A673 (cell line): ENCODE measurements around the gene LYPD4. TPM values are rescaled to one million over a fixed set of nuclear protein-coding genes. Genes with fewer than 3 reads are reported as not detected.

Source experiments
- BruUV-seq: library from RNA; stranded (reverse); fragments of 400-500 nt; replicated peaks from 2 replicates; lab custom pipeline; 2021; lab: Mats Ljungman, UMichigan
- CTCF ChIA-PET: fragments of 300-600 bp; sonication (Branson Sonifier 250); formaldehyde crosslinking; loops from one replicate; lab custom pipeline; 2022; ENCODE audit warnings: antibody characterized with exemption; lab: Charles Lee
- POLR2A ChIA-PET: fragments of 300-600 bp; sonication (Branson Sonifier 250); formaldehyde crosslinking; loops from one replicate; lab custom pipeline; 2022; ENCODE audit warnings: antibody characterized with exemption; ENCODE audit not compliant: low non-redundant PET; lab: Charles Lee
- DNase-seq: peaks from one replicate; pipeline ENCODE4 v3.0.0-alpha.2; 2015; ENCODE audit warnings: low spot score
- H3K27ac ChIP-seq: fragments of 200-600 bp; sonication (generic); 2 replicates; pipeline ENCODE4 v1.5.1; 2016; ENCODE audit warnings: mixed run types, low read depth, mild to moderate bottlenecking, mixed read lengths, antibody characterized with exemption, low read length; ENCODE audit not compliant: poor library complexity, severe bottlenecking
- H3K27me3 ChIP-seq: fragments of 200-600 bp; sonication (generic); replicated peaks from 2 replicates; pipeline ENCODE4 v1.6.1; 2017; ENCODE audit warnings: mixed run types, low read depth, mild to moderate bottlenecking, mixed read lengths, antibody characterized with exemption, low read length; ENCODE audit not compliant: insufficient read depth, poor library complexity
- H3K36me3 ChIP-seq: fragments of 200-600 bp; sonication (generic); 2 replicates; pipeline ENCODE4 v1.6.1; 2016; ENCODE audit warnings: mixed run types, mild to moderate bottlenecking, mixed read lengths, antibody characterized with exemption, low read length; ENCODE audit not compliant: insufficient read depth, poor library complexity, severe bottlenecking
- H3K4me1 ChIP-seq: fragments of 200-600 bp; sonication (generic); 2 replicates; pipeline ENCODE4 v1.6.1; 2017; ENCODE audit warnings: mixed run types, mild to moderate bottlenecking, mixed read lengths, antibody characterized with exemption, low read length; ENCODE audit not compliant: insufficient read depth, poor library complexity, severe bottlenecking
- H3K4me3 ChIP-seq: fragments of 200-600 bp; sonication (generic); 2 replicates; pipeline ENCODE4 v1.5.1; 2016; ENCODE audit warnings: low read depth, mixed run types, mild to moderate bottlenecking, mixed read lengths, low read length; ENCODE audit not compliant: poor library complexity, severe bottlenecking
- H3K9me3 ChIP-seq: fragments of 200-600 bp; sonication (generic); 2 replicates; pipeline ENCODE4 v1.6.1; 2016; ENCODE audit warnings: mixed run types, low read depth, mild to moderate bottlenecking, mixed read lengths, antibody characterized with exemption, low read length; ENCODE audit not compliant: poor library complexity, severe bottlenecking
- EZH2 ChIP-seq: fragments of 200-600 bp; sonication (generic); IDR thresholded peaks from 2 replicates; pipeline ENCODE4 v1.6.1; 2017; ENCODE audit warnings: borderline replicate concordance, low read depth, mild to moderate bottlenecking, mixed read lengths, antibody characterized with exemption, low read length; ENCODE audit not compliant: poor library complexity, severe bottlenecking
- intact Hi-C: fragments of 100-400 bp; cut with micrococcal nuclease; formaldehyde crosslinking; loops from one replicate; pipeline ENCODE4 v1.10.0; 2022; ENCODE audit not compliant: unreplicated experiment
- total RNA-seq: library from RNA; stranded (reverse); gene quantifications from 2 replicates; pipeline ENCODE4 v1.2.3, GENCODE V29; 2021
- TF ChIP-seq, protein P1 (sequence below): fragments of 300-800, 200-600 bp; sonication (generic); conservative IDR thresholded peaks from 2 replicates; pipeline ENCODE4 v1.5.1; 2017; ENCODE audit warnings: low read depth, mild to moderate bottlenecking, antibody characterized with exemption, low read length, moderate library complexity, mixed read lengths

The LYPD4 gene
- total RNA-seq, 1 experiment from 2014 or later: not detected

DNA sequence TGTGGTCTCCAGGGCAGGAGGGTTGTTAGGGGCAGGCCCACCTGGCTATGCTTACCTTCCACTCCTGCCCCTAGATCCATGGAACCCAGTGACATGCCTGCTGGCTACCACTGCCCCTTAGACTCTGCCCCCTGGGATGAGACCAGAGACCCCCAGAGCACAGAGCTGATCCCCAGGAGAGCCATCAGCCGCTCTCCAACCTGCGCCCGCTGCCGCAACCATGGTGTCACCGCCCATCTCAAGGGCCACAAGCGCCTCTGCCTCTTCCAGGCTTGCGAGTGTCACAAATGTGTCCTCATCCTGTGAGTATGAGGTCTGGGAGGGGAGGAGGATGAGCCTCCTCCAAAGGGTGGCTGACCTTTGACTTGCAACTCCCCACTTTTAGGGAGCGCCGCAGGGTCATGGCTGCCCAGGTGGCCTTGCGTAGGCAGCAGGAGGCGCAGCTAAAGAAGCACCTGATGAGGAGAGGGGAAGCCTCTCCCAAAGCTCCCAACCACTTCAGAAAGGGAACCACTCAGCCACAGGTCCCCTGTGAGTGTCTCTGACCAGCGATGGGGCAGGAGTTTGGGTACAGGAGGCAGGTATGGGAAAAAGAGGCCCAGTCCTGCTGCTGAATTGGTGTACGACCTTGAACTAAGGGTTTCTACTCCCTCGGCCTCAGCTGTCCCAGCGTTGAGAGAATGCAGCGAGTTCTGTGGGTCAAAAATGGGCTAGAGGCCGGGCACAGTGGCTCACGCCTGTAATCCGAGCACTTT, 3.0 kb upstream of the LYPD4 start:
- Histone ChIP-seq H3K27me3 (peaks cover 8% of the 10 kb centered on the region), H3K36me3 (no peaks in the 10 kb centered on the region), H3K4me1 (no peaks in the 10 kb centered on the region), H3K9me3 (no peaks in the 10 kb centered on the region), H3K4me3 (no peak overlapping the region), H3K27ac (no peak overlapping the region)
- intact Hi-C loops: no loop called here
- ChIA-PET POLR2A (no interaction called here), CTCF (interaction anchor here (0.6 kb wide), 1 partner anchor 12 kb away, joined by 3 read pairs; no protein-coding TSS in a partner anchor)
- TF ChIP-seq EZH2: no peak
- TF ChIP-seq, protein P1, sequence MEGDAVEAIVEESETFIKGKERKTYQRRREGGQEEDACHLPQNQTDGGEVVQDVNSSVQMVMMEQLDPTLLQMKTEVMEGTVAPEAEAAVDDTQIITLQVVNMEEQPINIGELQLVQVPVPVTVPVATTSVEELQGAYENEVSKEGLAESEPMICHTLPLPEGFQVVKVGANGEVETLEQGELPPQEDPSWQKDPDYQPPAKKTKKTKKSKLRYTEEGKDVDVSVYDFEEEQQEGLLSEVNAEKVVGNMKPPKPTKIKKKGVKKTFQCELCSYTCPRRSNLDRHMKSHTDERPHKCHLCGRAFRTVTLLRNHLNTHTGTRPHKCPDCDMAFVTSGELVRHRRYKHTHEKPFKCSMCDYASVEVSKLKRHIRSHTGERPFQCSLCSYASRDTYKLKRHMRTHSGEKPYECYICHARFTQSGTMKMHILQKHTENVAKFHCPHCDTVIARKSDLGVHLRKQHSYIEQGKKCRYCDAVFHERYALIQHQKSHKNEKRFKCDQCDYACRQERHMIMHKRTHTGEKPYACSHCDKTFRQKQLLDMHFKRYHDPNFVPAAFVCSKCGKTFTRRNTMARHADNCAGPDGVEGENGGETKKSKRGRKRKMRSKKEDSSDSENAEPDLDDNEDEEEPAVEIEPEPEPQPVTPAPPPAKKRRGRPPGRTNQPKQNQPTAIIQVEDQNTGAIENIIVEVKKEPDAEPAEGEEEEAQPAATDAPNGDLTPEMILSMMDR: no peak
- no peak for DNase-seq
- BruUV-seq: no TSS peak

DNA sequence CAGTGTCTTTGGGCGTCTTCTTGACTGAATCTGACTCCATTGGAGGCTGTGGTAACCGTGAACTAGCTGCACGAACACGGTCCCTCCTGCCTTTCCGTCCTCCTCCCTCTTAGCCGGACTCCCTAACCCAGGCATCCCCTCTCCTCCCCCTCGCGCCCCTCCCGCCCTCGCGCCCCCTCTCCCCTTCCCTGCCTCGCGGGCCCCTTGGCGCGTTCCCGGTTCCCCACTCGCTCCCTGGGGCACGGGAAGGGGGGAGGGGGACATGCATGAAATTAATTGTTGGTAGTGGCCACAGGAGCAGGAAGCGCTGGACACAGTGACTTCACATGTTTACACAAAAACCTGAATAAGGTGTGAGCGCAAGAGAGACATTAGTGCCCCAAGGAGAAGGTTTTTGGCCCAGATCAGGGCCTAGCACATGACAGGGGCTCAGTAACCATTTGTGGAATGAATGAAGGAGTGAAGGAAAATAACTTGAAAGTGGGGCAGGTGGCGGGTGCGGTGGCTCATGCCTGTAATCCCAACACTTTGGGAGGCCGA, 638 bp upstream of the LYPD4 start:
- intact Hi-C loops: no loop called here
- H3K9me3 ChIP-seq: no peaks in the 10 kb centered on the region
- ChIA-PET POLR2A (no interaction called here), CTCF (interaction anchor here (0.8 kb wide), 1 partner anchor 112 kb away, joined by 3 read pairs; no protein-coding TSS in a partner anchor)
- TF ChIP-seq EZH2: no peak
- TF ChIP-seq, protein P1: no peak
- DNase-seq: no peak
- no peak overlapping the region for H3K27ac ChIP-seq
- H3K4me1 ChIP-seq: no peaks in the 10 kb centered on the region
- H3K27me3 ChIP-seq: no peaks in the 10 kb centered on the region
- no peaks in the 10 kb centered on the region for H3K36me3 ChIP-seq
- H3K4me3 ChIP-seq: no peak overlapping the region
- no TSS peak for BruUV-seq

DNA sequence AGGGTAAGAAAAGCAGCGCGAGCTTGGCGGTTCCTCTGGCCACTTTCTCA, 343 bp upstream of the LYPD4 start, which contains the start of gene DMRTC2:
Gene DMRTC2, plus strand, starts transcription at position 42 of the 50 bp plus-strand sequence. CDS start 2,387 bp downstream, outside the sequence.
- no TSS peak for BruUV-seq
- Histone ChIP-seq H3K9me3 (no peaks in the 10 kb centered on the region), H3K27ac (no peak within 1 kb of the TSS), H3K27me3 (no peaks in the 10 kb centered on the region), H3K4me1 (no peaks in the 10 kb centered on the region), H3K4me3 (no peak within 1 kb of the TSS), H3K36me3 (no peaks in the 10 kb centered on the region)
- TF ChIP-seq, protein P1: no peak
- no peak for TF ChIP-seq EZH2
- POLR2A ChIA-PET: no interaction called here
- no peak for DNase-seq
- CTCF ChIA-PET: interaction anchor here (0.8 kb wide), 1 partner anchor 112 kb away, joined by 3 read pairs; no protein-coding TSS in a partner anchor
- intact Hi-C loops: no loop called here
